Right cardiac atrium (tissue), 5 donors: ENCODE measurements around the gene ASCL2. TPM values are rescaled to one million over a fixed set of nuclear protein-coding genes. Genes with fewer than 3 reads are reported as not detected.

ENCODE experiments used
- ATAC-seq, 2 donors: fragments of 200-7000 bp; cut with Tn5 transposase; one replicate each; pipeline versions ENCODE4 v1.8.0 to v1.9.1; 2020; ENCODE audit warnings: moderate library complexity in 2 of 2, mild to moderate bottlenecking in 1 of 2
- DNase-seq, 3 donors: peaks; one replicate each; pipeline ENCODE4 v3.0.0-alpha.2; 2020
- H3K27ac ChIP-seq: one replicate; pipeline ENCODE4 v1.5.1; 2013; ENCODE audit warnings: mild to moderate bottlenecking, low read length, control low read depth, moderate library complexity
- H3K27me3 ChIP-seq: one replicate; pipeline ENCODE4 v1.6.1; 2013; ENCODE audit not compliant: control insufficient read depth, insufficient read depth
- H3K4me1 ChIP-seq: one replicate; pipeline ENCODE4 v1.6.1; 2013; ENCODE audit warnings: low read length; ENCODE audit not compliant: control insufficient read depth, insufficient read depth
- H3K4me3 ChIP-seq: one replicate; pipeline ENCODE4 v1.5.1; 2013; ENCODE audit warnings: low read length, control low read depth
- H3K9me3 ChIP-seq: one replicate; pipeline ENCODE4 v1.6.1; 2013; ENCODE audit warnings: low read length; ENCODE audit not compliant: control insufficient read depth
- WGBS: extraction: QIAGEN DNeasy Blood & Tissue Kit; methylation state at CpG from one replicate; pipeline ENCODE4 v1.1.7; 2013; 5-methylcytosine and 5-hydroxymethylcytosine counted together
- intact Hi-C, 4 donors: fragments of 100-400 bp; cut with DNase I; formaldehyde crosslinking; loops; one replicate each; pipeline versions ENCODE4 v1.11.0 to v1.14.0; 2022 to 2023
- polyA plus RNA-seq: library from polyadenylated mRNA; stranded (reverse); fragments of 200-250 nt; gene quantifications from one replicate; pipeline ENCODE4 v1.2.3, GENCODE V29; 2013
- total RNA-seq, 4 donors: library from RNA; stranded (reverse); fragmentation: NEBNext Ultra II Directional; extraction: Animal tissue kit (Norgen Biotek cat#: 25700); gene quantifications; one replicate each; pipeline ENCODE4 v1.2.1, GENCODE V29; 2021
- donor health status: healthy with polysubstance abuse.
- donor health status: DM: no; HTN: yes; CAD: no.
- donor health status: DM: no; HTN: no; CAD: no.
- donor health status: DM: no; HTN: yes; CAD: no; lungs with severe emphysema.
- donor health status: DM: yes; HTN: yes; CAD: no.

ASCL2 gene
- total and polyA plus RNA-seq, 5 donors = 0.20 to 0.51 (median 0.29) TPM; not detected in 1

- H3K4me3 ChIP-seq = no peak overlapping the region
- WGBS = 77% methylated on average over 7 of the region's 7 CpGs
- intact Hi-C loops = loop anchor here in 2 of 4 donors (10.0 kb wide), 2 partner anchors 226 to 586 kb away; no protein-coding TSS in a partner anchor
- DNase-seq (peak in 2 of 3 donors; percentile 10 to 61), ATAC-seq (no peak)
- H3K9me3 ChIP-seq = no peaks in the 10 kb centered on the region
- peaks cover 11% of the 10 kb centered on the region for H3K4me1 ChIP-seq
- H3K27me3 ChIP-seq = no peaks in the 10 kb centered on the region
- no peak overlapping the region for H3K27ac ChIP-seq
These were observed 38.3 kb upstream of the ASCL2 start for GRCh38 chr11:2308713-2309112.

- no peaks in the 10 kb centered on the region for H3K27me3 ChIP-seq
- ATAC-seq (no peak), DNase-seq (peak; percentile 15 to 52 (median 47))
- intact Hi-C loops = loop anchor here in 2 of 4 donors (10.0 kb wide), 2 partner anchors 227 to 587 kb away; no protein-coding TSS in a partner anchor
- H3K4me3 ChIP-seq = no peak overlapping the region
- H3K9me3 ChIP-seq = no peaks in the 10 kb centered on the region
- H3K4me1 ChIP-seq = peaks cover 11% of the 10 kb centered on the region
- H3K27ac ChIP-seq = no peak overlapping the region
- 87% methylated on average over 23 of the region's 23 CpGs for WGBS
These were observed 37.3 kb upstream of the ASCL2 start for GRCh38 chr11:2307501-2308331.

GRCh38 chr11:2306877-2307500, 36.6 kb upstream of the ASCL2 start:
- DNase-seq = peak; percentile 27 to 84 (median 84)
- peak in 1 of 2 donors; percentile 5 for ATAC-seq
- 57% methylated on average over 14 of the region's 14 CpGs for WGBS
- Histone ChIP-seq H3K9me3 (no peaks in the 10 kb centered on the region), H3K27me3 (no peaks in the 10 kb centered on the region), H3K4me3 (no peak overlapping the region), H3K4me1 (peaks cover 11% of the 10 kb centered on the region), H3K27ac (no peak overlapping the region)
- intact Hi-C loops = loop anchor here in 2 of 4 donors (10.0 kb wide), 2 partner anchors 228 to 588 kb away; no protein-coding TSS in a partner anchor

DNA sequence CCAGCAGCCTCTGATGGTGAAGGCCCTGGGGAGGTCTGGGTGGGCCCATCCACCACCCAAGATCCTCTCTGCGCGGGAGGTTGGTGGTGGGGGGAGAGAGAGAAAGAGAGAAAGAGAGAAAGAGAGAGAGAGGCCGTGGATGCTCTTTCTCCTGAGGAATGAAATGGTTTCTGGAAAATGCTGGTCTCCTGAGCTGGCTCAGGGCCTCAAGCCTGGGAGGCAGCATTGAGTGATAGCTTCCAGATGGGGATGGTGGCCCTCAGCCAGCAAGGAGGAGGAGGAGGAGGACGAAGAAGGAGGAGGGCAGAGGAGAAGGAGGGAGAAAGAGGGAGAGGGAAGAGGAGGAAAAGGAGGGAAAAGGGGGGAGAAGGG, 36.0 kb upstream of the ASCL2 start:
- Histone ChIP-seq H3K9me3 (no peaks in the 10 kb centered on the region), H3K27me3 (no peaks in the 10 kb centered on the region), H3K27ac (peak overlapping the region; percentile 21), H3K4me1 (peaks cover 11% of the 10 kb centered on the region), H3K4me3 (no peak overlapping the region)
- whole genome bisulfite sequencing = 15% methylated on average over 4 of the region's 4 CpGs
- ATAC-seq (peak in 1 of 2 donors; percentile 8), DNase-seq (peak; percentile 81 to 95 (median 92))
- intact Hi-C loops = loop anchor here in 2 of 4 donors (10.0 kb wide), 2 partner anchors 228 to 588 kb away; no protein-coding TSS in a partner anchor

GRCh38 chr11:2305788-2306451, 35.5 kb upstream of the ASCL2 start:
- Histone ChIP-seq H3K27me3 (no peaks in the 10 kb centered on the region), H3K4me1 (peaks cover 11% of the 10 kb centered on the region), H3K9me3 (no peaks in the 10 kb centered on the region), H3K27ac (peak overlapping the region; percentile 21), H3K4me3 (no peak overlapping the region)
- ATAC-seq (peak in 1 of 2 donors; percentile 27), DNase-seq (peak; percentile 37 to 80 (median 71))
- intact Hi-C loops = loop anchor here (1.0 to 10.0 kb wide), 6 partner anchors 69 to 589 kb away; no protein-coding TSS in a partner anchor
- 31% methylated on average over 12 of the region's 12 CpGs for WGBS

- intact Hi-C loops = loop anchor here (1.0 to 10.0 kb wide), 6 partner anchors 70 to 590 kb away; no protein-coding TSS in a partner anchor
- no peak overlapping the region for H3K4me3 ChIP-seq
- peak overlapping the region; percentile 5 for H3K27ac ChIP-seq
- peaks cover 11% of the 10 kb centered on the region for H3K4me1 ChIP-seq
- H3K27me3 ChIP-seq = no peaks in the 10 kb centered on the region
- WGBS = 27% methylated on average over 10 of the region's 10 CpGs
- ATAC-seq (peak; percentile 43 to 72), DNase-seq (peak; percentile 90 to 96 (median 96))
- H3K9me3 ChIP-seq = no peaks in the 10 kb centered on the region
These were observed 34.9 kb upstream of the ASCL2 start for GRCh38 chr11:2305140-2305778.

GRCh38 chr11:2304506-2305139, 34.2 kb upstream of the ASCL2 start:
- no peak overlapping the region for H3K4me3 ChIP-seq
- 61% methylated on average over 14 of the region's 14 CpGs for WGBS
- intact Hi-C loops = loop anchor here (1.0 to 10.0 kb wide), 7 partner anchors 71 to 590 kb away; no protein-coding TSS in a partner anchor

GRCh38 chr11:2303627-2304505, 33.5 kb upstream of the ASCL2 start:
- peaks cover 11% of the 10 kb centered on the region for H3K4me1 ChIP-seq
- intact Hi-C loops = loop anchor here (2.0 to 10.0 kb wide), 6 partner anchors 75 to 591 kb away; no protein-coding TSS in a partner anchor
- H3K9me3 ChIP-seq = no peaks in the 10 kb centered on the region
- no peak overlapping the region for H3K4me3 ChIP-seq
- peak overlapping the region; percentile 3 for H3K27ac ChIP-seq
- ATAC-seq (peak; percentile 48 to 62), DNase-seq (peak; percentile 55 to 87 (median 86))
- 47% methylated on average over 15 of the region's 15 CpGs for WGBS
- no peaks in the 10 kb centered on the region for H3K27me3 ChIP-seq

More at GRCh38 chr11:2304506-2305139, 34.2 kb upstream of the ASCL2 start:
- H3K27ac ChIP-seq = peak overlapping the region; percentile 5
- peaks cover 11% of the 10 kb centered on the region for H3K4me1 ChIP-seq
- no peak for ATAC-seq
- no peaks in the 10 kb centered on the region for H3K9me3 ChIP-seq
- peak in 2 of 3 donors; percentile 60 to 63 for DNase-seq
- no peaks in the 10 kb centered on the region for H3K27me3 ChIP-seq
